ENCODE data around the gene ELP2. TPM values are rescaled to one million over a fixed set of nuclear protein-coding genes. Genes with fewer than 3 reads are reported as not detected.

Gene ELP2
- total and polyA plus RNA-seq, 2 of the 8 experiments (the other 6 are each of a cell fraction or from before 2014, with no cell fraction given) = 55.8 to 165 TPM

- TF ChIP-seq POLR2AphosphoS5 (IDR thresholded peaks at IDR 0.05; ENCODE audit: low read depth, low read length) = no peak
- TF ChIP-seq PHF8 (conservative IDR thresholded peaks at IDR 0.05; ENCODE audit: low read depth, low read length) = no peak
- no peak for TF ChIP-seq FOSL1 (IDR thresholded peaks at IDR 0.05; ENCODE audit: insufficient read depth, low read depth, low read length)
- TF ChIP-seq KDM1A (IDR thresholded peaks at IDR 0.05; ENCODE audit: borderline replicate concordance, low read length) = no peak
- no peak for TF ChIP-seq TBP (IDR thresholded peaks at IDR 0.05; ENCODE audit: low read depth, low read length)
- no peak for TF ChIP-seq CBX5 (IDR thresholded peaks at IDR 0.05; ENCODE audit: low read depth, low read length)
- TF ChIP-seq TAF7 (optimal IDR thresholded peaks at IDR 0.05; ENCODE audit: borderline replicate concordance, low read depth, low read length) = no peak
- no peak for TF ChIP-seq SIN3A (conservative IDR thresholded peaks at IDR 0.05 in 1 of 2, IDR thresholded peaks at IDR 0.05 in 1 of 2; ENCODE audit: low read depth in 1 of 2, low read length in 2 of 2)
Measured at GRCh38 chr18:36088256-36088655, 41.4 kb upstream of the ELP2 start.

More at GRCh38 chr18:36088256-36088655, 41.4 kb upstream of the ELP2 start:
- Histone ChIP-seq H3K18ac (ENCODE audit: extremely low read depth, low read length) (no peak overlapping the region), H4K91ac (replicated peaks; ENCODE audit: insufficient read length, low read length) (no peak overlapping the region), H3K4me1 (replicated peaks in 1 of 4; ENCODE audit: control insufficient read depth in 3 of 4, insufficient read depth in 4 of 4, low read length in 3 of 4) (no peaks in the 10 kb centered on the region; a peak in 1 of 7 replicates), H2BK5ac (ENCODE audit: low read depth, low read length) (no peak overlapping the region), H3K23ac (ENCODE audit: insufficient read length) (no peak overlapping the region), H3K4ac (replicated peaks; ENCODE audit: insufficient read length, low read depth, low read length) (no peak overlapping the region), H4K20me1 (replicated peaks in 1 of 2; ENCODE audit: control insufficient read depth in 1 of 2, insufficient read depth in 2 of 2, low read length in 2 of 2) (no peaks in the 10 kb centered on the region), H3K27me3 (replicated peaks in 1 of 4; ENCODE audit: control insufficient read depth in 3 of 4, extremely low read depth in 1 of 4, insufficient read depth in 3 of 4, low read length in 3 of 4) (no peaks in the 10 kb centered on the region; a peak in 1 of 7 replicates), H3K4me2 (ENCODE audit: insufficient read depth in 1 of 2, low read depth in 2 of 2, low read length in 2 of 2) (no peak overlapping the region), H2BK20ac (ENCODE audit: low read length) (no peak overlapping the region), H3K9ac (replicated peaks in 1 of 4; ENCODE audit: extremely low read depth in 1 of 4, low read depth in 3 of 4, low read length in 3 of 4) (no peak overlapping the region), H4K5ac (ENCODE audit: insufficient read length, low read depth, low read length) (no peak overlapping the region), H2BK120ac (replicated peaks; ENCODE audit: low read depth, low read length) (no peak overlapping the region), H3K36me3 (ENCODE audit: control insufficient read depth in 2 of 4, insufficient read depth in 4 of 4, low read length in 3 of 4) (no peaks in the 10 kb centered on the region), H2AFZ (ENCODE audit: low read length) (no peak overlapping the region), H3K79me2 (ENCODE audit: control insufficient read depth in 1 of 2, insufficient read depth in 2 of 2, low read length in 2 of 2) (no peaks in the 10 kb centered on the region), H3K14ac (ENCODE audit: insufficient read length) (no peak overlapping the region), H4K8ac (ENCODE audit: extremely low read depth, insufficient read depth, low read length) (no peak overlapping the region), H3K23me2 (ENCODE audit: low read depth, low read length) (no peaks in the 10 kb centered on the region), H3K4me3 (ENCODE audit: extremely low read depth in 1 of 4, insufficient read depth in 2 of 4, low read depth in 3 of 4, low read length in 4 of 4) (no peak overlapping the region), H3K27ac (ENCODE audit: low read depth, low read length) (no peak overlapping the region), H2BK15ac (ENCODE audit: low read length) (no peak overlapping the region), H3K9me3 (ENCODE audit: insufficient read depth in 2 of 2, low read depth in 1 of 2, low read length in 1 of 2) (no peaks in the 10 kb centered on the region), H2AK5ac (ENCODE audit: low read depth, low read length) (no peak overlapping the region), H2BK12ac (ENCODE audit: low read depth, low read length) (no peak overlapping the region), H3K56ac (replicated peaks; ENCODE audit: insufficient read length, low read depth, low read length) (no peak overlapping the region), H3K79me1 (ENCODE audit: low read depth, low read length) (no peaks in the 10 kb centered on the region)
- ChIA-PET POLR2A (ENCODE audit: partially characterized antibody) (no interaction called here), CTCF (ENCODE audit: partially characterized antibody) (interaction anchor here (1.2 to 1.6 kb wide), 2 partner anchors 175 to 196 kb away, joined by 3 read pairs; no protein-coding TSS in a partner anchor)
- DNase-seq (ENCODE audit: low read depth in 1 of 2, low spot score in 2 of 2) (no peak), FAIRE-seq (no peak)
- WGBS, 2 experiments (ENCODE audit: extremely low coverage in 1 of 2, insufficient coverage in 1 of 2, insufficient read length in 1 of 2, insufficient replicate concordance in 2 of 2, low coverage in 1 of 2, low lambda C conversion rate in 2 of 2, missing lambda C conversion rate in 1 of 2) = 84% methylated on average over 2 of the region's 2 CpGs; no CpG with 5 or more reads in 1 of the 2 experiments
